HTERT RPE-1 (cell line): ENCODE data around the gene CBFA2T3.

Source experiments
- in situ Hi-C: fragments of 300-500 bp; cut with MboI; formaldehyde crosslinking; loops from 4 replicates; pipeline ENCODE4 v1.14.3; 2020; ENCODE audit warnings: low sequenced_read_pairs

The CBFA2T3 gene

DNA sequence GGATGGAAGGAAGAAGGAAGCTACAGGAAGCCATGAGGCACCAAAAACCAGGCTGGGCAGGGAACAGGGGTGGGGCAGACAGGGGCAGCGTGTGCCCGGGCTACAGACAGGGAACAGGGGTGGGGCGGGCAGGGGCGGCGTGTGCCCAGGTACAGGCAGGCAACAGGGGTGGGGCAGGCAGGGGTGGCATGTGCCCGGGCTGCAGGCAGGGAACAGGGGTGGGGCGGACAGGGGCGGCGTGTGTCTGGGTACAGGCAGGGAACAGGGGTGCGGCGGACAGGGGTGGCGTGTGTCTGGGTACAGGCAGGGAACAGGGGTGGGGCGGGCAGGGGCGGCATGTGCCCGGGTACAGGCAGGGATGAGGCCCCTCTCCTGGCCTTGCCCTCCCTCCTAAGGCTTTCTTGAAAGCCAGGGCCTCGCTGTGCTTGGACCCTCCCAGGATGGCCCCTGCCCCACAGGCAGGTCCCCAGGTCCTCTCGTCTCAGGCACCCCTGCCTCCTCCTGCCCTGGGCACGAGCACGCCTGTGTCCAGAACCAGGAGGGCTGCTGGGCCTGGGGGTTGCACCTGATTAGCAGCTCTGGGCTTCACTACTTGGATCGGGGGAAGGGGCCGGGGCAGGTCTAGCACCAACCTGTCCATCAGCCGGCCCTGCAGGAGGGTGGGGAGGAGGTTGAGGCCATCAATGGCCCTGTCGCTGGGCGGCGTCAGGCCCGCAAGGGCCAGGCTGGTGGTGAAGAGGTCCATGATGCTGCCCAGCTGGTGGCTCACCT lies 150.8 kb downstream of the CBFA2T3 start:
- in situ Hi-C loops: no loop called here

DNA sequence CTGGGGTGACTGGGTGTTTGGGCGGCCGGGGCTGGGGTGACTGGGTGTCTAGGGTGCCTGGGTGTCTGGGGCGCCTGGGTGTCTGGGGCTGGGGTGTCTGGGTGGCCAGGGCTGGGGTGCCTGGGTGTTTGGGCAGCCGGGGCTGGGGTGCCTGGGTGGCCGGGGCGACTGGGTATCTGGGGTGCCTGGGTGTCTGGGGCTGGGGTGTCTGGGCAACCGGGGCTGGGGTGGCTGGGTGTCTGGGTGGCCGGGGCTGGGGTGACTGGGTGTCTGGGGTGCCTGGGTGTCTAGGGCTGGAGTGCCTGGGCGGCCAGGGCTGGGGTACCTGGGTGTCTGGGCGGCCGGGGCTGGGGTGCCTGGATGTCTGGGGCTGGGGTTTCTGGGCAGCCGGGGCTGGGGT lies 151.9 kb downstream of the CBFA2T3 start:
- in situ Hi-C loops: no loop called here
